Right lobe of liver (tissue), 6 donors: ENCODE data around the gene BAHD1. TPM values are rescaled to one million over a fixed set of nuclear protein-coding genes. Genes with fewer than 3 reads are reported as not detected.

ENCODE experiments used
- ATAC-seq, 4 donors: fragments of 200-7000 bp; cut with Tn5 transposase; one replicate each; pipeline ENCODE4 v1.9.1; 2020; ENCODE audit warnings: mild to moderate bottlenecking in 4 of 4, moderate library complexity in 4 of 4
- DNase-seq, 3 donors: peaks; one replicate each; pipeline ENCODE4 v3.0.0-alpha.2; 2020
- H3K27ac ChIP-seq, 3 donors: fragments of 200-600 bp; one replicate each; pipeline ENCODE4 v1.8.0; 2022
- H3K27me3 ChIP-seq, 2 donors: fragments of 200-600 bp; one replicate each; pipeline ENCODE4 v1.8.0; 2022
- H3K36me3 ChIP-seq, 4 donors: fragments of 200-600 bp; sonication (generic) in 1 of 4; one replicate each; pipeline versions ENCODE4 v1.5.1 to v1.8.0; 2017 to 2022; ENCODE audit warnings: control low read depth in 1 of 4
- H3K4me1 ChIP-seq, 4 donors: fragments of 200-600 bp; sonication (generic) in 1 of 4; one replicate each; pipeline versions ENCODE4 v1.5.1 to v1.8.0; 2017 to 2022; ENCODE audit warnings: control low read depth in 1 of 4
- H3K4me3 ChIP-seq, 3 donors: fragments of 200-600 bp; one replicate each; pipeline ENCODE4 v1.8.0; 2022
- H3K9me3 ChIP-seq, 4 donors: fragments of 200-600 bp; sonication (generic) in 1 of 4; one replicate each; pipeline versions ENCODE4 v1.5.1 to v1.8.0; 2017 to 2022; ENCODE audit warnings: control low read depth in 1 of 4
- CTCF ChIP-seq, 4 donors: fragments of 200-600 bp in 3 of 4; fragments of 450-650 bp in 1 of 4; IDR thresholded peaks; one replicate each; pipeline versions ENCODE4 v1.5.1 to v1.8.0; 2016 to 2022; ENCODE audit warnings: antibody characterized with exemption in 4 of 4, mild to moderate bottlenecking in 2 of 4
- POLR2A ChIP-seq: fragments of 450-650 bp; IDR thresholded peaks from one replicate; pipeline ENCODE4 v1.6.1; 2017; ENCODE audit warnings: antibody characterized with exemption, mild to moderate bottlenecking
- WGBS: methylation state at CpG from one replicate; pipeline ENCODE4 v1.1.6; 2018; ENCODE audit warnings: low coverage, low lambda C conversion rate; ENCODE audit not compliant: insufficient coverage; ENCODE audit errors: missing lambda C conversion rate; 5-methylcytosine and 5-hydroxymethylcytosine counted together
- intact Hi-C, 2 donors: fragments of 100-400 bp; cut with DNase I; formaldehyde crosslinking; loops; one replicate each; pipeline versions ENCODE4 v1.11.2 to v1.14.1; 2022
- total RNA-seq, 6 experiments: library from RNA; depleted of rRNA in 2 of 6; stranded (reverse); fragments of >200 nt in 2 of 6; fragmentation: NEBNext Ultra II Directional in 3 of 6; extraction: Animal tissue kit (Norgen Biotek cat#: 25700) in 3 of 6; gene quantifications; one replicate each; pipeline versions ENCODE4 v1.1.0 to v1.2.4, GENCODE V29; 2016 to 2023
- donor health status: DM: no; HTN: yes; CAD: no.
- donor health status: DM: no; HTN: no; CAD: no.
- donor health status: DM: no; HTN: no; CAD: no.
- donor health status: DM: no; HTN: yes; CAD: no.
- donor health status: DM: no; HTN: yes; CAD: no.

BAHD1 gene
- total RNA-seq, 6 experiments from 2014 or later = 6.5 to 10.5 (median 9.0) TPM

DNA sequence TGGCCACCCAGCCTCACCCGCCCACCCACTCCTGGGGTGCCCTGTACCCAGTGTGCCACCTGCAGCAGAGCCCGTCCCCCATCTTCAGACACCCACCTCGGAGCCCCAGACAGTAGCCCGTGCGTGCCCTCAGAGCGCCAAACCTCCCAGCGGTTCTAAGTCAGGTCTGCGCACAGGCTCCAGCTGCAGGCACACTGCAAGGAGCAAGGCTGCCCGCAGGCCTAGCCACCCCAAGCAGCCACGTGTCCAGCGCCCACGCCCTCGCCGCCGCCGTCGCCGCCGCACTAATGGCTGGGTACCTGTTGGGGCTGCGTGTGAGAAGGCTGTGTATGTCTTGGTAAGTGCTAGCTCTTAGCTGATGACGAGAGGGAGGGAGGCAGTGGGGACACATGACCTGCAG, 21.2 kb downstream of the BAHD1 start:
- no CpG with 5 or more reads among the region's 21 CpGs for WGBS
- H3K27ac ChIP-seq = no peak overlapping the region
- no peak for DNase-seq

GRCh38 chr15:40463279-40463678, 22.5 kb downstream of the BAHD1 start:
- H3K27me3 ChIP-seq = no peaks in the 10 kb centered on the region
- no peak overlapping the region for H3K27ac ChIP-seq
- no peaks in the 10 kb centered on the region for H3K9me3 ChIP-seq
- no peaks in the 10 kb centered on the region for H3K4me1 ChIP-seq
- no peak for ATAC-seq
- intact Hi-C loops = no loop called here
- peaks cover 0 to 36% (median 6%) of the 10 kb centered on the region in 4 donors for H3K36me3 ChIP-seq
- no peak for DNase-seq
- 50% methylated on average over 1 of the region's 2 CpGs for WGBS
- H3K4me3 ChIP-seq = no peak overlapping the region
- TF ChIP-seq CTCF (IDR thresholded peaks at IDR 0.05) (no peak), POLR2A (no peak)

More for the DNA sequence above, 21.2 kb downstream of the BAHD1 start:
- no peak for ATAC-seq
- no peaks in the 10 kb centered on the region for H3K9me3 ChIP-seq
- peaks cover 0 to 36% (median 6%) of the 10 kb centered on the region in 4 donors for H3K36me3 ChIP-seq
- intact Hi-C loops = no loop called here
- no peaks in the 10 kb centered on the region for H3K4me1 ChIP-seq
- TF ChIP-seq CTCF (IDR thresholded peaks at IDR 0.05) (no peak), POLR2A (no peak)
- H3K4me3 ChIP-seq = no peak overlapping the region
- no peaks in the 10 kb centered on the region for H3K27me3 ChIP-seq

- DNase-seq (no peak), ATAC-seq (no peak)
- Histone ChIP-seq H3K36me3 (peaks cover 0 to 32% (median 6%) of the 10 kb centered on the region in 4 donors), H3K27ac (no peak overlapping the region), H3K4me1 (no peaks in the 10 kb centered on the region), H3K4me3 (no peak overlapping the region), H3K27me3 (no peaks in the 10 kb centered on the region), H3K9me3 (no peaks in the 10 kb centered on the region)
- 70% methylated on average over 2 of the region's 14 CpGs for WGBS
- no peak for TF ChIP-seq CTCF (IDR thresholded peaks at IDR 0.05)
- TF ChIP-seq POLR2A = no peak
- intact Hi-C loops = no loop called here
Observed at GRCh38 chr15:40463886-40464545, 23.3 kb downstream of the BAHD1 start.

DNA sequence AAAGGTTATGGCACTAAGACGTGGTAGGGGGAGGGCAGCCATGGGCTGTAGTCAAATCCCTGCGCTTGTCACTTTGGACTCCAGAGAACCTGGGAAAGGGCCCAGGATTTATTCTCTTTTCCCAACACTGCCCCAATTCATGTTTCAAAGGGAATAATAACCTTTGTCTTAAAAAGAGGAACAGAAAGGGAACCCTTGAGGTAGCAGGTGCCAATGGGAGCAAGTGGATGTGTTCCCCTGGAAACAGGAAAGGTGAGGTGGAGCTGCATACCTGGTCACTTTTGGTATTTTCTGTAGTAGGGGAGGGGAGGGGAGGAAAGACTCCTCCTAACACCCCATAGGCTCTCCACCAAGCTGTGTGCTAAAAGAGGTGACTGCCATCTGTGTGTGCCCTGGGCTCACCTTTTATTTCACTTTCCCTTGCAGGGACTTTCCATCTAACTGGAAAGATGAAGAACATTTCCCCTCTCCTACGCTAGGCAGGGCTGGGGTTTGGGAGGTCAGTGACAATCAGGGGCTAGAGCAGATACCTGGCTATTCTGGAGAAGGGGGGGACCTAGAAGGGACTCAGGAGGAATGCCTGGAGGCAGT, 23.9 kb downstream of the BAHD1 start:
- Histone ChIP-seq H3K27ac (no peak overlapping the region), H3K9me3 (no peaks in the 10 kb centered on the region), H3K36me3 (peaks cover 0 to 26% (median 6%) of the 10 kb centered on the region in 4 donors), H3K27me3 (no peaks in the 10 kb centered on the region), H3K4me1 (no peaks in the 10 kb centered on the region), H3K4me3 (no peak overlapping the region)
- TF ChIP-seq POLR2A (no peak), CTCF (IDR thresholded peaks at IDR 0.05) (no peak)
- no peak for ATAC-seq
- DNase-seq = no peak
- intact Hi-C loops = no loop called here
- 80% methylated on average over 3 of the region's 3 CpGs for WGBS
